Endothelial cell of umbilical vein (primary cell): Measurements from ENCODE around the gene APRT. TPM values are rescaled to one million over a fixed set of nuclear protein-coding genes. Genes with fewer than 3 reads are reported as not detected.
A peak's percentile ranks its signal among the peaks of the same experiment; 100 is the strongest.

ENCODE experiments used
- BruUV-seq: library from RNA; stranded (reverse); fragments of 400-500 nt; replicated peaks from 2 replicates; lab custom pipeline; 2021; lab: Mats Ljungman, UMichigan
- CTCF ChIA-PET: fragments of 300-600, 350-600 bp; sonication (Branson Sonifier 250); formaldehyde crosslinking; loops from one replicate; lab custom pipeline; 2021; ENCODE audit warnings: antibody characterized with exemption, inconsistent platforms; lab: Charles Lee
- POLR2A ChIA-PET: fragments of 300-600, 350-600 bp; sonication (Branson Sonifier 250); formaldehyde crosslinking; loops from one replicate; lab custom pipeline; 2021; ENCODE audit warnings: antibody characterized with exemption, inconsistent platforms; lab: Charles Lee
- DNase-seq: peaks from one replicate; pipeline ENCODE4 v3.0.0-alpha.2; 2011; ENCODE audit warnings: low read depth, low spot score
- FAIRE-seq: peaks from 2 replicates; lab custom pipeline; 2011; peaks lifted over from hg19 to GRCh38; lab: Jason Lieb, UNC
- H2AFZ ChIP-seq: 2 replicates; pipeline ENCODE4 v1.6.0; 2012; ENCODE audit warnings: low read depth, low read length, control low read depth, inconsistent platforms
- H3K27ac ChIP-seq: 2 replicates; pipeline ENCODE4 v1.5.1; 2011; ENCODE audit warnings: low read depth, mild to moderate bottlenecking, control low read depth, low read length, moderate library complexity; ENCODE audit not compliant: insufficient read depth
- H3K27me3 ChIP-seq, 2 experiments: 2 replicates each; pipeline versions ENCODE4 v1.6.0 to v1.6.1; 2011; ENCODE audit warnings: low read length in 2 of 2, mixed read lengths in 1 of 2; ENCODE audit not compliant: control insufficient read depth in 2 of 2, insufficient read depth in 2 of 2
- H3K36me3 ChIP-seq, 2 experiments: 2 replicates in 1 of 2; 3 replicates in 1 of 2; pipeline ENCODE4 v1.5.1; 2011; ENCODE audit warnings: low read length in 2 of 2, mild to moderate bottlenecking in 1 of 2, moderate library complexity in 1 of 2; ENCODE audit not compliant: control insufficient read depth in 2 of 2, insufficient read depth in 2 of 2; ENCODE audit errors: extremely low read depth in 1 of 2
- H3K4me1 ChIP-seq: 3 replicates; pipeline ENCODE4 v1.5.1; 2011; ENCODE audit warnings: mild to moderate bottlenecking, low read length; ENCODE audit not compliant: control insufficient read depth, insufficient read depth; ENCODE audit errors: extremely low read depth
- H3K4me2 ChIP-seq: 2 replicates; pipeline ENCODE4 v1.6.1; 2011; ENCODE audit warnings: low read length, control low read depth, mixed read lengths; ENCODE audit not compliant: insufficient read depth
- H3K4me3 ChIP-seq, 3 experiments: fragments of 200-600 bp in 1 of 3; sonication (generic), shearing (Covaris generic) in 1 of 3; replicated peaks in 1 of 3; 2 replicates each; pipeline ENCODE4 v1.5.1; 2011 to 2016; ENCODE audit warnings: control low read depth in 3 of 3, low read length in 3 of 3, mild to moderate bottlenecking in 2 of 3, inconsistent platforms in 1 of 3, low read depth in 1 of 3, moderate library complexity in 1 of 3; ENCODE audit not compliant: insufficient read depth in 1 of 3
- H3K79me2 ChIP-seq: 2 replicates; pipeline ENCODE4 v1.6.0; 2012; ENCODE audit warnings: low read length, inconsistent platforms; ENCODE audit not compliant: control insufficient read depth, insufficient read depth
- H3K9ac ChIP-seq: replicated peaks from 2 replicates; pipeline ENCODE3; 2011; ENCODE audit warnings: low read length, control low read depth; ENCODE audit not compliant: insufficient read depth; ENCODE audit errors: extremely low read depth
- H3K9me1 ChIP-seq: replicated peaks from 3 replicates; pipeline ENCODE4 v1.6.0; 2011; ENCODE audit warnings: mild to moderate bottlenecking, low read length; ENCODE audit not compliant: control insufficient read depth, insufficient read depth; ENCODE audit errors: extremely low read depth
- H3K9me3 ChIP-seq: replicated peaks from 2 replicates; pipeline ENCODE4 v1.5.1; 2012; ENCODE audit warnings: low read length, inconsistent platforms; ENCODE audit not compliant: control insufficient read depth, insufficient read depth
- H4K20me1 ChIP-seq: replicated peaks from 2 replicates; pipeline ENCODE3; 2011; ENCODE audit warnings: mild to moderate bottlenecking, low read length; ENCODE audit not compliant: control insufficient read depth, insufficient read depth; ENCODE audit errors: extremely low read depth
- EZH2 ChIP-seq: IDR thresholded peaks from 2 replicates; pipeline ENCODE4 v1.6.1; 2012; ENCODE audit warnings: borderline replicate concordance, low read depth, mild to moderate bottlenecking, moderate library complexity, low read length, inconsistent platforms; ENCODE audit not compliant: severe bottlenecking
- GATA2 ChIP-seq: IDR thresholded peaks from 2 replicates; pipeline ENCODE4 v1.7.0; 2011; ENCODE audit warnings: low read depth, mild to moderate bottlenecking, moderate library complexity, mixed read lengths, low read length; ENCODE audit not compliant: insufficient read length, insufficient read depth
- JUN ChIP-seq: IDR thresholded peaks from 2 replicates; pipeline ENCODE4 v1.6.1; 2011; ENCODE audit warnings: borderline replicate concordance, low read depth; ENCODE audit not compliant: insufficient read length, insufficient read depth
- MYC ChIP-seq: IDR thresholded peaks from one replicate; pipeline ENCODE4 v1.6.1; 2011; ENCODE audit warnings: mild to moderate bottlenecking, low read depth, low read length
- POLR2A ChIP-seq: IDR thresholded peaks from 2 replicates; pipeline ENCODE4 v1.6.1; 2012; ENCODE audit warnings: low read depth, mild to moderate bottlenecking, control low read depth, low read length
- POLR2AphosphoS5 ChIP-seq: IDR thresholded peaks from 2 replicates; pipeline ENCODE4 v1.6.1; 2012; ENCODE audit warnings: low read depth, mild to moderate bottlenecking, control low read depth, low read length, moderate library complexity; ENCODE audit not compliant: insufficient read depth
- dilution Hi-C: fragments of 300-500 bp; cut with MboI; formaldehyde crosslinking; loops from one replicate; pipeline ENCODE4 v1.15.0; 2019; ENCODE audit warnings: low sequenced_read_pairs; ENCODE audit not compliant: extremely low pct_ligation_motif_present
- intact Hi-C: fragments of 100-400 bp; cut with micrococcal nuclease; formaldehyde crosslinking; loops from one replicate; pipeline ENCODE4 v1.10.0; 2022
- polyA plus RNA-seq, 4 experiments: library from polyadenylated mRNA; depleted of rRNA in 3 of 4; stranded (reverse) in 3 of 4; unstranded in 1 of 4; fragments of >200 nt; gene quantifications; 2 replicates each; pipeline versions ENCODE4 v1.2.1 to v1.2.3, GENCODE V29; 2011 to 2012; ENCODE audit warnings: missing spikeins in 1 of 4
- total RNA-seq: library from RNA; stranded (reverse); gene quantifications from 2 replicates; pipeline ENCODE4 v1.2.3, GENCODE V29; 2021
- TF ChIP-seq, protein P1 (sequence below), 2 donors: IDR thresholded peaks; 1 replicate in 1 of 2; 2 replicates in 1 of 2; pipeline ENCODE4 v1.5.1; 2011; ENCODE audit warnings: low read length in 2 of 2, mild to moderate bottlenecking in 2 of 2, moderate library complexity in 2 of 2, control low read depth in 1 of 2, inconsistent platforms in 1 of 2, low read depth in 1 of 2; ENCODE audit not compliant: insufficient read depth in 1 of 2; ENCODE audit errors: extremely low read depth in 1 of 2
- TF ChIP-seq, protein P2 (sequence below): IDR thresholded peaks from 2 replicates; pipeline ENCODE4 v1.6.1; 2011; ENCODE audit not compliant: insufficient read depth, insufficient read length

Gene APRT
- total and polyA plus RNA-seq, 2 donors (not counting 3 experiments of a cell fraction or from before 2014, with no cell fraction given): 143 to 152 TPM

DNA sequence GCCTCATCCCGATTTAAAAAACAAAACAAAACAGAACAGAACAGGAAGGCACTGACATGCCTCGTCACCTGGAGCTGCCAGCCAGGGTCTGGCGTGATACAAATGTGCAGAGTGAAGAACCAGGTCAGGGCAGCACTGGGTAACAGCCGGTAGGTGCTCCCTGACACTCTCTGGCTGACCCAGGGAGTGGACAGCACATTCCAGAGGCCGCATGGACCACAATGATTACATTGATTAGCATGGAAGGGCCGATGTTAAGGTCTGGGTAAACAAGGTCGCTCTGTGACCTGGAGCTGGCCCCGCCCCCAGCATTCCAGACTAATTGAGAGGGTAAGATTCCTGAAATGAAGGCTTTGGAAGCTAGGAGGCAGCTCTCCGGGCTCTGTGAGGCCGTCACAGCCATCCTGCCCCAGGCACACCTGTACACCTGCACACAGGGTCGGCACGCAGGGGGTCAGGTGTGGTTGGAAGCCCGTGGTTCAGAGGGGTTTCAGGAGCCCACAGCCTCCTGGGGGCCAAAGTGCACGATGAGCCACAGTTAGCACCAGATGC, 48.1 kb downstream of the APRT start:
- intact Hi-C loops: no loop called here
- peaks cover 21% of the 10 kb centered on the region for H3K4me1 ChIP-seq
- H3K9me3 ChIP-seq: no peaks in the 10 kb centered on the region
- ChIA-PET CTCF (interaction anchor here (0.6 to 1.7 kb wide), 5 partner anchors 18 to 61 kb away, joined by 3 to 6 read pairs (median 3); partner anchors contain the start of gene PIEZO1), POLR2A (no interaction called here)
- H3K79me2 ChIP-seq: peaks cover 94% of the 10 kb centered on the region
- no peaks in the 10 kb centered on the region for H4K20me1 ChIP-seq
- no peaks in the 10 kb centered on the region for H3K9me1 ChIP-seq
- no peak overlapping the region for H2AFZ ChIP-seq
- DNase-seq: peak; percentile 43
- no peak for FAIRE-seq
- no peak overlapping the region for H3K9ac ChIP-seq
- H3K27me3 ChIP-seq: no peaks in the 10 kb centered on the region
- no TSS peak for BruUV-seq
- H3K4me3 ChIP-seq: no peak overlapping the region
- dilution Hi-C loops: no loop called here
- no peak overlapping the region for H3K27ac ChIP-seq
- H3K36me3 ChIP-seq: peaks cover 0 to 17% of the 10 kb centered on the region in 2 experiments
- TF ChIP-seq JUN: no peak
- TF ChIP-seq, protein P1, sequence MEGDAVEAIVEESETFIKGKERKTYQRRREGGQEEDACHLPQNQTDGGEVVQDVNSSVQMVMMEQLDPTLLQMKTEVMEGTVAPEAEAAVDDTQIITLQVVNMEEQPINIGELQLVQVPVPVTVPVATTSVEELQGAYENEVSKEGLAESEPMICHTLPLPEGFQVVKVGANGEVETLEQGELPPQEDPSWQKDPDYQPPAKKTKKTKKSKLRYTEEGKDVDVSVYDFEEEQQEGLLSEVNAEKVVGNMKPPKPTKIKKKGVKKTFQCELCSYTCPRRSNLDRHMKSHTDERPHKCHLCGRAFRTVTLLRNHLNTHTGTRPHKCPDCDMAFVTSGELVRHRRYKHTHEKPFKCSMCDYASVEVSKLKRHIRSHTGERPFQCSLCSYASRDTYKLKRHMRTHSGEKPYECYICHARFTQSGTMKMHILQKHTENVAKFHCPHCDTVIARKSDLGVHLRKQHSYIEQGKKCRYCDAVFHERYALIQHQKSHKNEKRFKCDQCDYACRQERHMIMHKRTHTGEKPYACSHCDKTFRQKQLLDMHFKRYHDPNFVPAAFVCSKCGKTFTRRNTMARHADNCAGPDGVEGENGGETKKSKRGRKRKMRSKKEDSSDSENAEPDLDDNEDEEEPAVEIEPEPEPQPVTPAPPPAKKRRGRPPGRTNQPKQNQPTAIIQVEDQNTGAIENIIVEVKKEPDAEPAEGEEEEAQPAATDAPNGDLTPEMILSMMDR (IDR thresholded peaks at IDR 0.05; ENCODE audit: extremely low read depth in 1 of 2, insufficient read depth in 1 of 2, low read depth in 1 of 2, low read length in 2 of 2): peak in 1 of 2 donors; percentile 0
- no peak overlapping the region for H3K4me2 ChIP-seq

DNA sequence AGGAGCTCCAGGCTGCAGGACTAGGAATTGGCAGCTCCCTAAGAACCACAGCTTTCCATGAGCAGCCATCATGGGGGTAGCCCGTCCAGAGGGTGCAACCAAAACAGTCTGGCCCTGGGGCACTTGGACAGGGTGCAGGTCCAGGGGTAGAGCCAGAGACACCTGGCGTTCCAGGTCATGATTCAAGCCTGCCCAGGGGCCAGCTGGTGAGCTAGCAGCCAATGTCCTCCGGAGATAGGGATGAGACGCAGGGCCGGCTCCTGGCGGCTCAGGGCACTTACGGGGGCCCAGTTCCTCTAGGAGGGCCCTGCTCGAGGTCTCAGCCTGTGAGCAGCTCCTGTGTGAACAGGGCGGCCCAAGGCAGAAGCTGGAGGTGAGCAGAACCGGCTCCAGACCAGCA, 48.8 kb downstream of the APRT start:
- Histone ChIP-seq H3K27me3 (no peaks in the 10 kb centered on the region), H3K27ac (no peak overlapping the region), H3K4me2 (no peak overlapping the region), H3K36me3 (peaks cover 0 to 17% of the 10 kb centered on the region in 2 experiments), H3K9ac (no peak overlapping the region), H3K79me2 (peaks cover 94% of the 10 kb centered on the region), H3K4me3 (no peak overlapping the region), H3K9me3 (no peaks in the 10 kb centered on the region), H4K20me1 (no peaks in the 10 kb centered on the region), H2AFZ (no peak overlapping the region), H3K9me1 (no peaks in the 10 kb centered on the region), H3K4me1 (peaks cover 14% of the 10 kb centered on the region)
- FAIRE-seq: no peak
- intact Hi-C loops: no loop called here
- DNase-seq: no peak
- dilution Hi-C loops: no loop called here
- BruUV-seq: no TSS peak
- TF ChIP-seq MYC: no peak
- TF ChIP-seq, protein P1 (IDR thresholded peaks at IDR 0.05; ENCODE audit: extremely low read depth in 1 of 2, insufficient read depth in 1 of 2, low read depth in 1 of 2, low read length in 2 of 2): no peak
- TF ChIP-seq JUN: no peak
- TF ChIP-seq POLR2A: no peak
- no peak for TF ChIP-seq POLR2AphosphoS5
- no peak for TF ChIP-seq GATA2
- no peak for TF ChIP-seq EZH2
- TF ChIP-seq, protein P2, sequence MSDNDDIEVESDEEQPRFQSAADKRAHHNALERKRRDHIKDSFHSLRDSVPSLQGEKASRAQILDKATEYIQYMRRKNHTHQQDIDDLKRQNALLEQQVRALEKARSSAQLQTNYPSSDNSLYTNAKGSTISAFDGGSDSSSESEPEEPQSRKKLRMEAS: no peak
- CTCF ChIA-PET: interaction anchor here (1.4 to 1.7 kb wide), 4 partner anchors 22 to 60 kb away, joined by 3 to 9 read pairs (median 5); partner anchors contain the start of gene PIEZO1
- POLR2A ChIA-PET: no interaction called here
